ENCODE results near the gene TENM3.

Gene TENM3

DNA sequence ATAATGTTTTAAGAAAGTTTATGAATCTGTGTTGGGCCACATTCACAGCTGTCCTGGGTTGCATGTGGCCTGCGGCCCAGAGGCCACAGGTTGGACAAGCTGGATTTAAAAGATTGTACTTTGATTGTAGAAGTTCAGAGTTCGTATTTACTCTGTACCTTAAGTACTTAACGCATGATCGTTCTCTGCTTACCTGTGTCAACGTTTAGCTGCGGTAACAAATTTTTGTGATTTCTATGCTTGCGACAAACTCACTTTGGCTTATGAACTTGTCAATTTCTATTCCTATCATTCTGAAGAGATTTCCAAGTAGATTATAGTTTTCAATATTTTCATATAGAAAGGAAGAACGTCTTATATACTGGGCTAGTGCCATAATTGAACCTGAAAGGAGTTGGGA, 285.6 kb downstream of the TENM3 start:
- TF ChIP-seq, protein P1, sequence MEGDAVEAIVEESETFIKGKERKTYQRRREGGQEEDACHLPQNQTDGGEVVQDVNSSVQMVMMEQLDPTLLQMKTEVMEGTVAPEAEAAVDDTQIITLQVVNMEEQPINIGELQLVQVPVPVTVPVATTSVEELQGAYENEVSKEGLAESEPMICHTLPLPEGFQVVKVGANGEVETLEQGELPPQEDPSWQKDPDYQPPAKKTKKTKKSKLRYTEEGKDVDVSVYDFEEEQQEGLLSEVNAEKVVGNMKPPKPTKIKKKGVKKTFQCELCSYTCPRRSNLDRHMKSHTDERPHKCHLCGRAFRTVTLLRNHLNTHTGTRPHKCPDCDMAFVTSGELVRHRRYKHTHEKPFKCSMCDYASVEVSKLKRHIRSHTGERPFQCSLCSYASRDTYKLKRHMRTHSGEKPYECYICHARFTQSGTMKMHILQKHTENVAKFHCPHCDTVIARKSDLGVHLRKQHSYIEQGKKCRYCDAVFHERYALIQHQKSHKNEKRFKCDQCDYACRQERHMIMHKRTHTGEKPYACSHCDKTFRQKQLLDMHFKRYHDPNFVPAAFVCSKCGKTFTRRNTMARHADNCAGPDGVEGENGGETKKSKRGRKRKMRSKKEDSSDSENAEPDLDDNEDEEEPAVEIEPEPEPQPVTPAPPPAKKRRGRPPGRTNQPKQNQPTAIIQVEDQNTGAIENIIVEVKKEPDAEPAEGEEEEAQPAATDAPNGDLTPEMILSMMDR (IDR thresholded peaks at IDR 0.05; ENCODE audit: low read depth, low read length), result no peak

DNA sequence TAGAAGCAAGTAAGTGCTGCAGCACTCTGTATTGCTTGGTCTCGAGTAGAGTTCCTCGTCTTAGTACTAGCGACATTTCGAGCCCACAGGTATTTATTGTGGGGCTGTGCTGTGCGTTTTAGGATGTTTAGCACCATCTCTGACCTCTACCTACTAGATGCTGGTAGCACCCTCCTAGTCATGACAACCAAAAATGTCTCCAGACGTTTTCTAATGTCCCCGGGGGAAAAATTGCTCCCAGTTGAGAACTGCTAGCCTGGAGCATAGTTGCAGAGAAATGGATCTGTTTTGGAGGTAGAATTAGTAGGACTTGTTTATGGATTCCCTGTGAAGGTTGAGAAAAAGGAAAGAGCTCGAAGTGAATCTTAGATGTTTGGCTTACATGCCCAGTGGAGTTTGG, 287.2 kb downstream of the TENM3 start:
- TF ChIP-seq, protein P1 (IDR thresholded peaks at IDR 0.05; ENCODE audit: low read depth, low read length), result no peak
- H3K4me3 ChIP-seq (ENCODE audit: low read depth, low read length), result no peak overlapping the region

More for the DNA sequence above, 285.6 kb downstream of the TENM3 start:
- no peak overlapping the region for H3K4me3 ChIP-seq (ENCODE audit: low read depth, low read length)

DNA sequence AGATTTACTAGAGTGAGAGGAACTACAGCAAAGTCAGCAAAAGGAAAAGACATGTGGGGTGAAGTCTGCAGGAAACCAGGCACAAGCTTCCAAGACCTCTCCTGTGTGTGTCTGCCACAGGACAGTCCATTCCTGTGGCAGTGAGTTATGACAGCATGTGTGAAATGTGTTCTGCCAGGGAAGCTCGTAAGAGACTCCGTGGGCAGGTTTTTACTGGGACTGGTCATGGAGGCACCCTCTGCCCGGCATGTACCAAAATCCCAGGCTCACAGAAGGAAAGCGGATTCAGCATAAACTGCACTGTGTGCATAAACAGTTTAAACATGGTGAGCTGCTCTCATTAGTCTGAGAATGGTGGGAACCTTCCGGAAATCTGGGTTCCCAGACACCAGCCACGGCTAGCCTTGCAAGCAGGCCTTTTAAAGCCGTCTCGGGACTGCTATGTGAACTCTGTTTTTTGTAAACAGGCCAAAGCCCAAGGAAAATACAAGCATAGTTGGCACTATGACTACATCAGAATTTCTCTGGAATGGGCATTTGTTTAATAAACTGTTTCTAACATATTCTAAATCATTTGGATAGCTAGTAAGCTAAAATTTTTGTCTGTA, 288.5 kb downstream of the TENM3 start:
- TF ChIP-seq, protein P1 (IDR thresholded peaks at IDR 0.05; ENCODE audit: low read depth, low read length), result no peak
- peak overlapping the region; percentile 17; the same call in 1 of the 2 replicates for H3K4me3 ChIP-seq (ENCODE audit: low read depth, low read length)

DNA sequence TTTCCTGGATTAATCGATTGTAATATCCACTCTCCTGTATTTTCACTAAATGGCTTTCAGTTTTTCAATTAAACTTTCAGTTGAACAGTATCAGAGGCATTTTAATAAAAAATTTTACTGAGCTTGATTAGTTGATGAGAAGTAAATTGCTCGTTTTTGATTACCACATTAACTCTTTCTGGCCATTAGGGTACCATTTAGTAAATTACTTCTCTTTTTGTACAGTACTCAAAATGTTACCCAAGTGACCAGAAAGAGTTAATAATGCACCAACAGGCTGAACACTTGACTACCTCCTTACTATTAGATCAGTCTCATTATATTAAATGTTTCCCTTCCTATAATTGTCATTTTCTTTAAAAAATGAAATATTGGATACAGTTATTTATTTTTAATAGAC, 289.2 kb downstream of the TENM3 start:
- TF ChIP-seq, protein P1 (IDR thresholded peaks at IDR 0.05; ENCODE audit: low read depth, low read length), result no peak

DNA sequence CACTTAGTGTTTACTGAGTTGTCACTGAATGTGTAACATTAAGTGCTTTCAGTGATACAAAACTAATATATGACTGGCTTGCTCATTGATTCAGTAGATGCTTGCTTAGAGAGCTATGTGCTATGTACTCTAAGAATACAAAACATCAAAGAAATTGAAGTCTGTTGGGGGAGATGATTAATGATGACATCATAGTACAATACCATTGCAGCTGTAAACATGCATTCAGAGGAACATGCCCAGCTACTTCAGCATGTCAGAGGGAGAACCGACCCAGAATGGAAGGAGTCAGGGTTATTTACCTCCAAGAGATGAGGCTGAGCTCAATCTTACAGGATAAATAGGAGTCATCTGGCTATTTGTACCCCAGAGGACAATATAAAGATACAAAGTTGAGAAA, 290.8 kb downstream of the TENM3 start:
- TF ChIP-seq, protein P1 (IDR thresholded peaks at IDR 0.05; ENCODE audit: low read depth, low read length), result no peak
- H3K4me3 ChIP-seq (ENCODE audit: low read depth, low read length), result peak overlapping the region; percentile 16

More for the DNA sequence above, 289.2 kb downstream of the TENM3 start:
- no peak overlapping the region for H3K4me3 ChIP-seq (ENCODE audit: low read depth, low read length)

DNA sequence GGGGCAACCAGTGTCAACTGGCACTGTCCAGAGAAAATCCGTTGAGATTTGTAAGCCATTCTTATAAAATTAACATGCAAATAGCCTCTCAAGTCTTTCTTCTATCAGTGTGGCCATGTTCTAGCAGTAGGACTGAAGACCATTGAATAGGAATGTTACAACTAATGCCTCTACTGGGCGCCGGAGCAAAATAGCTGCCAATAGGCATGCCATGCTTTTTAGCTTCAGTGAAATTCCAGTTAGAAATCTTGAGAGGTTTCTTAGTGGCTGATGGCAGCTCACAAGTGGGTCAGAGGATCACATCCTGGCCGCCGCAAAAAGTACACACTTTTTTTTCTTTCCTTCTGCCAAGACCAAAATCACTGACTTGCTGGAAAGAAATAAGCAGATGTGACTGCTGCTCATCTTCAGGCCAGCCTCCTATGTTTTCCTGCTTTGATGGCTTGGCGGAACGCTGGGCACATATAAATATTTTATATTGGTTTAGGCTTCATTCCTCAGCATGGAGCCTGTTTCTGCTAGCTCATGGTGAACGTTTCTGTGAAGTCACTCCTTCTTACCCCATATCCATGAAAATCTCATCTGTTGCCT, 293.1 kb downstream of the TENM3 start:
- H3K4me3 ChIP-seq (ENCODE audit: low read depth, low read length), result no peak overlapping the region
- TF ChIP-seq, protein P1 (IDR thresholded peaks at IDR 0.05; ENCODE audit: low read depth, low read length), result no peak

DNA sequence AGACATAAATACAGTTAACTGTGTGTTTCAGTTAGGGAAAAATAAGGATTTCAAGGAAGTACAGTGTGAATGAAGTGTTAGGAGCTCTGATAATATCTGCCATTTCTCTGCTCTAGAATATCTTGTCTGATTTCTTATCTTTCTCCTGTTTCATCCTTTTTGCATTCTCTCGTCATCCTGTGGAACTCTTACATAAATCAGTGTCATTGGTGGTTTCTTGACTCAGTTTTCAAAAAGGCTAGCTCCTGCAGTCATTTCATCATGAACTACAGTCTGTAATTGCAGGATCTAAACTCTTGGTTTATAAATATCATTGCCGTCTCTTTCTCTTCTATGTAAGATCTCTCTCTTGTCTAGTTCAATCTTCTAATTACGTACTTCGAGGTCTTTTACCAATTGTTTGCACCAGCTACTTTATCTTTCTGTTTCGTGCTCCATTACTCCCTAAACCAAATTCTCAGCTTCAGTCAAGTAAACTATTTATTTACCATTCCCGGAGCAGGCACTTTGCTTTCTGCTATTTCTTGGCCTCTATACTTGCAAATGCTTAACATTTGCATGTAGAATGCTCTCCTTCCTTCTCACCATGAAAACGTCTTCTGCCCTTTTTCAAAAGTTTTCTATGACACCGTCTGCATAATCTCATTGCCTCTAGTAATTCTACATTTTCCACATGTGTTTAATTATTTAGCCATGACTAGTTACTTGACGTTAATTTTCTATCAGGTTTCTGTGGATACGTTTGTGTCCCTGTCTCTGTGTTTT, 294.0 kb downstream of the TENM3 start:
- TF ChIP-seq, protein P1 (IDR thresholded peaks at IDR 0.05; ENCODE audit: low read depth, low read length), result no peak
- no peak overlapping the region for H3K4me3 ChIP-seq (ENCODE audit: low read depth, low read length)
